ENCODE measurements around the gene ALDH7A1.

Gene ALDH7A1

GRCh38 chr5:126506079-126506478 lies 88.9 kb downstream of the ALDH7A1 start:
- DNase-seq, result no peak

GRCh38 chr5:126503602-126504104 lies 91.4 kb downstream of the ALDH7A1 start:
- no peak for DNase-seq

GRCh38 chr5:126501448-126501847 lies 93.6 kb downstream of the ALDH7A1 start:
- no peak for DNase-seq

GRCh38 chr5:126499853-126500342 lies 95.1 kb downstream of the ALDH7A1 start:
- DNase-seq, result no peak

GRCh38 chr5:126499278-126499677 lies 95.7 kb downstream of the ALDH7A1 start:
- no peak for DNase-seq

- no peak for DNase-seq
Observed at GRCh38 chr5:126497506-126497905, 97.5 kb downstream of the ALDH7A1 start.

GRCh38 chr5:126494393-126494792 lies 100.6 kb downstream of the ALDH7A1 start:
- no peak for DNase-seq

GRCh38 chr5:126492939-126493338 lies 102.1 kb downstream of the ALDH7A1 start:
- no peak for DNase-seq

- no peak for DNase-seq
Observed at GRCh38 chr5:126490167-126490940, 104.7 kb downstream of the ALDH7A1 start.

GRCh38 chr5:126488443-126489065 lies 106.5 kb downstream of the ALDH7A1 start:
- no peak for DNase-seq

GRCh38 chr5:126487596-126487995 lies 107.4 kb downstream of the ALDH7A1 start:
- no peak for DNase-seq

GRCh38 chr5:126486332-126486731 lies 108.7 kb downstream of the ALDH7A1 start:
- no peak for DNase-seq

GRCh38 chr5:126484253-126484652 lies 110.8 kb downstream of the ALDH7A1 start:
- DNase-seq, result no peak

- DNase-seq, result no peak
Observed at GRCh38 chr5:126483156-126483555, 111.9 kb downstream of the ALDH7A1 start.

GRCh38 chr5:126482591-126482990 lies 112.4 kb downstream of the ALDH7A1 start:
- no peak for DNase-seq

GRCh38 chr5:126481243-126481642 lies 113.8 kb downstream of the ALDH7A1 start:
- no peak for DNase-seq
